Measurements from ENCODE around the gene CDK7. TPM values are rescaled to one million over a fixed set of nuclear protein-coding genes. Genes with fewer than 3 reads are reported as not detected.
A peak's percentile ranks its signal among the peaks of the same experiment; 100 is the strongest.
"Not testable (repeated sequence)": the region's sequence is repeated elsewhere in the genome, so short reads cannot be mapped to it uniquely, and the experiment has no call there.

CDK7 gene
- total and polyA plus RNA-seq, 2 donors: 32.1 to 47.1 TPM

DNA sequence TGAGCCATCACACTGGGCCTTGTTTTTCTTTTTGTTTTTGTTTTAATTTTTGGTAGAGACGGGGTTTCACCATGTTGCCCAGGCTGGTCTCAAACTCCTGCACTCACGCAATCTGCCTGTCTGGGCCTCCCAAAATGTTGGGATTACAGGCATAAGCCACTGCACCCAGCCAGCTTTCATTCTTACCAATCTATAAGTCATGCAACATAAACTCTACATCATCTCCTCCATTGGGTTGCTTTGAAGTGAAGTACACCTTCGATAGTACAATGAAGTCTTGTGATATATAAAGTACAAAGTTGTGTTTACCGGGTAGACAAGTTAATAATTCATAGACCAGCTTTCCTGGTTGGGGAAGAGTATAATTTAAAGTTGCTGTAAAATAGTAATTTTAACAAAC lies 8.8 kb upstream of the CDK7 start:
- no peaks in the 10 kb centered on the region for H3K27me3 ChIP-seq (ENCODE audit: control insufficient read depth in 2 of 2, insufficient read depth in 1 of 2, low read length in 1 of 2)
- no peak for DNase-seq (ENCODE audit: low read depth in 6 of 9, low spot score in 9 of 9)
- no peaks in the 10 kb centered on the region for H3K9me3 ChIP-seq (ENCODE audit: control insufficient read depth in 2 of 2, insufficient read depth in 1 of 2, low read length in 1 of 2)
- no peaks in the 10 kb centered on the region for H3K4me1 ChIP-seq (ENCODE audit: control insufficient read depth in 2 of 2, insufficient read depth in 2 of 2, low read length in 2 of 2)
- H3K27ac ChIP-seq (ENCODE audit: low read depth in 1 of 2, low read length in 1 of 2): no peak overlapping the region
- no peak overlapping the region for H3K4me3 ChIP-seq (ENCODE audit: low read length in 2 of 2)
- over 99% methylated on average over 4 of the region's 4 CpGs for WGBS
- H3K36me3 ChIP-seq (ENCODE audit: control insufficient read depth in 2 of 2, insufficient read depth in 2 of 2, low read length in 1 of 2): peaks cover 10 to 14% of the 10 kb centered on the region in 2 donors

DNA sequence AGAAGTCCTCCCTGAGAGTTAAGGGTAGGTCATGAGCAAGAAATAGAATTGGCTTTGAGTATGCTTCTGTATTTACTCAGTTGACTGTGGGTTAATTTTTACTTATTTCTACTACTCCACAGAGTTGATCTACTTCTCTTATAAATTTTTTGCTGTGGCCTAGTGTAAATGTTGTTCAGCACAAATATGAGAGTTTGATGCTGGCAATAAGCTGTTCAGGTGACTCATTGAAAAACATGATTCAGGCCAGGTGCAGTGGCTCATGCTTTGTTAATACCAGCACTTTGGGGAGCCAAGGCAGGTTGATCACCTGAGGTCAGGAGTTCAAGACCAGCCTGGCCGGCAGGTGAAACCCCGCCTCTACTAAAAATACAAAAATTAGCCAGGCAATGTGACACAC lies 4.5 kb upstream of the CDK7 start:
- WGBS: 96% methylated on average over 2 of the region's 2 CpGs
- Histone ChIP-seq H3K9me3 (ENCODE audit: control insufficient read depth in 2 of 2, insufficient read depth in 1 of 2, low read length in 1 of 2) (no peaks in the 10 kb centered on the region), H3K36me3 (ENCODE audit: control insufficient read depth in 2 of 2, insufficient read depth in 2 of 2, low read length in 1 of 2) (peaks cover 5 to 14% of the 10 kb centered on the region in 2 donors), H3K4me1 (ENCODE audit: control insufficient read depth in 2 of 2, insufficient read depth in 2 of 2, low read length in 2 of 2) (no peaks in the 10 kb centered on the region), H3K27me3 (ENCODE audit: control insufficient read depth in 2 of 2, insufficient read depth in 1 of 2, low read length in 1 of 2) (no peaks in the 10 kb centered on the region), H3K27ac (ENCODE audit: low read depth in 1 of 2, low read length in 1 of 2) (no peak overlapping the region), H3K4me3 (ENCODE audit: low read length in 2 of 2) (no peak overlapping the region)
- DNase-seq (ENCODE audit: low read depth in 6 of 9, low spot score in 9 of 9): no peak

DNA sequence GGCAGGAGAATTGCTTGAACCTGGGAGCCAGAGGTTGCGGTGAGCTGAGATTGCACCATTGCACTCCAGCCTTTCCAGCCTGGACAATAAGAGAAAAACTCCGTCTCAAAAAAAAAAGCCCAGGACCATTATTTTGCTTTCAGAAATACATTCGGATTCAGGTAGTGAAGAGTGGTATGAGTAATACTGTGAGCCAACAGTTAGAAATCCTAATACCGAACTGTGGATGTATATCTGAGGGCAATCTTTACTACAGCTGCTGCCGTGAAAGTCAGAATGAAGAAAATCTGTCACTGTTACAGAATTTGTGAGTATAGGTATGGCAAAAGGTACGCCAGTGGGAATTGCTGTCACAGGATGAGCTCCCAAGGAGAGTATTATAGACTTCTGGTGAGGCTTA lies 3.4 kb upstream of the CDK7 start:
- WGBS: 98% methylated on average over 6 of the region's 6 CpGs
- H3K4me1 ChIP-seq (ENCODE audit: control insufficient read depth in 2 of 2, insufficient read depth in 2 of 2, low read length in 2 of 2): peaks cover 0 to 4% of the 10 kb centered on the region in 2 donors
- H3K9me3 ChIP-seq (ENCODE audit: control insufficient read depth in 2 of 2, insufficient read depth in 1 of 2, low read length in 1 of 2): no peaks in the 10 kb centered on the region
- H3K4me3 ChIP-seq (ENCODE audit: low read length in 2 of 2): no peak overlapping the region
- peaks cover 5 to 14% of the 10 kb centered on the region in 2 donors for H3K36me3 ChIP-seq (ENCODE audit: control insufficient read depth in 2 of 2, insufficient read depth in 2 of 2, low read length in 1 of 2)
- H3K27me3 ChIP-seq (ENCODE audit: control insufficient read depth in 2 of 2, insufficient read depth in 1 of 2, low read length in 1 of 2): no peaks in the 10 kb centered on the region
- DNase-seq (ENCODE audit: low read depth in 6 of 9, low spot score in 9 of 9): no peak
- H3K27ac ChIP-seq (ENCODE audit: low read depth in 1 of 2, low read length in 1 of 2): no peak overlapping the region

DNA sequence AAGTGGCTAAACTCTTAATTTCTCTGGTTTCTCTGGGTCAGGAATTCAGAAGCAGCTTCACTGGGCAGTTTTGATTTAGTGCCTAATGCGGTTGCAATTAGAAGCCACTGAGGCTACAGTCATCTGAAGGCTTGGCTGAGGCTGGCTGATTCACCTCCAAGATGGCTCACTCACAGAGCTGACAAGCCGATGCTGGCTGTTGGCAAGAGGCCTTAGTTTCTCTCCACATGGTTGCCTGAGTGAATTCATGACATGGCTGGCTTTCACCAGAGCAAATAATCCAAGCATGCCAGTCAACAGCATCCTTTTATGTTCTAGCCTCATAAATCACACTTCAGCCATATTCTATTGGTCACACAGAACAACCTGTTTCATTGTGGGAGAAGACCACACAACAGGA lies 2.8 kb upstream of the CDK7 start:
- Histone ChIP-seq H3K36me3 (ENCODE audit: control insufficient read depth in 2 of 2, insufficient read depth in 2 of 2, low read length in 1 of 2) (peaks cover 4 to 12% of the 10 kb centered on the region in 2 donors), H3K27me3 (ENCODE audit: control insufficient read depth in 2 of 2, insufficient read depth in 1 of 2, low read length in 1 of 2) (no peaks in the 10 kb centered on the region), H3K9me3 (ENCODE audit: control insufficient read depth in 2 of 2, insufficient read depth in 1 of 2, low read length in 1 of 2) (no peaks in the 10 kb centered on the region), H3K4me3 (ENCODE audit: low read length in 2 of 2) (no peak overlapping the region), H3K27ac (ENCODE audit: low read depth in 1 of 2, low read length in 1 of 2) (no peak overlapping the region), H3K4me1 (ENCODE audit: control insufficient read depth in 2 of 2, insufficient read depth in 2 of 2, low read length in 2 of 2) (peaks cover under 1 to 4% of the 10 kb centered on the region in 2 donors)
- no peak for DNase-seq (ENCODE audit: low read depth in 6 of 9, low spot score in 9 of 9)
- WGBS: 91% methylated on average over 2 of the region's 2 CpGs

DNA sequence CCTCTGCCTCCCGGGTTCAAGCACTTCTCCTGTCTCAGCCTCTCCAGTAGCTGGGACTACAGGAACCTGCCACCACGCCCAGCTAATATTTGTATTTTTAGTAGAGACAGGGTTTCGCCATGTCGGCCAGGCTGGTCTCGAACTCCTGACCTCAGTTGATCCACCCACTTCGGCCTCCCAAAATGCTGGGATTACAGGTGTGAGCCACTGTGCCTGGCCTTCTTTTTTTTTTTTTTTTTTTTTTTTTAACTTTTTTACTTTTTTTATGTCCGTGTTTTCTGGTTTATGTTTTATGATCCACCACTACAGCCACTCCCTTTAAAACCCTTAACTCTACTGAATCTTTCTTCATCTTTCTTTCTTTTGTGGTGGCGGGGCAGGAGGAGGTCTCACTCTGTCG lies 2.0 kb downstream of the CDK7 start:
- H3K9me3 ChIP-seq (ENCODE audit: control insufficient read depth in 2 of 2, insufficient read depth in 1 of 2, low read length in 1 of 2); H3K27me3 ChIP-seq (ENCODE audit: control insufficient read depth in 2 of 2, insufficient read depth in 1 of 2, low read length in 1 of 2); DNase-seq (ENCODE audit: low read depth in 6 of 9, low spot score in 9 of 9); H3K4me3 ChIP-seq (ENCODE audit: low read length in 2 of 2); H3K4me1 ChIP-seq (ENCODE audit: control insufficient read depth in 2 of 2, insufficient read depth in 2 of 2, low read length in 2 of 2): not testable (repeated sequence)
- WGBS: 95% methylated on average over 9 of the region's 9 CpGs
- peak overlapping the region in 1 of 2 donors; percentile 18 for H3K27ac ChIP-seq (ENCODE audit: low read depth in 1 of 2, low read length in 1 of 2)
- H3K36me3 ChIP-seq (ENCODE audit: control insufficient read depth in 2 of 2, insufficient read depth in 2 of 2, low read length in 1 of 2): peaks cover 5 to 20% of the 10 kb centered on the region in 2 donors

DNA sequence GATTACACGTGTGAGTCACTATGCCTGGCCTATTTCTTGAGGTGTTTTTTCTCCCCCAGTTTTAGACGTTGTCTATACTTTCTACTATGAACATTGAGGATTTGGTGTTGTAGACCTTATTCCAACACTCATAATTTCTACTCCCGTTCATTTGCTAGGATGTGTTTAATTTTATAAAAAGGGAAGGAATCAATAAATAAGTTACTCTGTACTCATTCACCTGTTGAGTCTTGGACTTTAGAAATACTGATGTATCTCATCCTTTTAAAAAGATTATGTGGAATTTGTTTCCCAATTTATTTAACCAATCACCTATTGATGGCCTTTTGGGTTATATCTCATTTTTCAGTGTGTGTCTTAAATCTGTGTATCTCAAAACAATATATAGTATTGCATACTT lies 3.2 kb downstream of the CDK7 start:
- Histone ChIP-seq H3K4me3 (ENCODE audit: low read length in 2 of 2) (no peak overlapping the region), H3K36me3 (ENCODE audit: control insufficient read depth in 2 of 2, insufficient read depth in 2 of 2, low read length in 1 of 2) (peaks cover 5 to 22% of the 10 kb centered on the region in 2 donors), H3K4me1 (ENCODE audit: control insufficient read depth in 2 of 2, insufficient read depth in 2 of 2, low read length in 2 of 2) (peaks cover 3 to 4% of the 10 kb centered on the region in 2 donors), H3K9me3 (ENCODE audit: control insufficient read depth in 2 of 2, insufficient read depth in 1 of 2, low read length in 1 of 2) (no peaks in the 10 kb centered on the region), H3K27ac (ENCODE audit: low read depth in 1 of 2, low read length in 1 of 2) (no peak overlapping the region), H3K27me3 (ENCODE audit: control insufficient read depth in 2 of 2, insufficient read depth in 1 of 2, low read length in 1 of 2) (no peaks in the 10 kb centered on the region)
- DNase-seq (ENCODE audit: low read depth in 6 of 9, low spot score in 9 of 9): no peak
- WGBS: 97% methylated on average over 3 of the region's 3 CpGs

DNA sequence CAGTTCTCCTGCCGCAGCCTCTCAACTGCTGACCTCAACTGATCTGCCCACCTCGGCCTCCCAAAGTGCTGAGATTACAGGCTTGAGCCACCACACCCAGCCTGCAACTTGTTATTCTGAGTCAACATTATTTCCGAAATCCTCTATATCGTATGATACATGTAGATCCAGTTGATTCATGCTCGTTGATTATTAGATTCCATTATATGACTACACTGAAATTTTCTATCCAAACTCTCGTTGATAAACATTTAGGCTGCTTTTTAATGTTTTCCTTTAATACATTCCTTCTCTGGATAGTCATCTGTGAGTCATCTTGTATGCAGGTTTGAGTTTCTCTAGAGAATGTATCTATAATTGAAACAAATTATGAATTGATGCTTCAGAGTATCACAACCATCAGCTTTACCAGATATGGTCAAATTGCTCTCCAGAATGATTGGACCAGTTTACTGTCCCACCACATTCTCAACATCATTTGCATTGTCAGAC lies 4.1 kb downstream of the CDK7 start:
- Histone ChIP-seq H3K4me3 (ENCODE audit: low read length in 2 of 2) (no peak overlapping the region), H3K4me1 (ENCODE audit: control insufficient read depth in 2 of 2, insufficient read depth in 2 of 2, low read length in 2 of 2) (peaks cover 3 to 4% of the 10 kb centered on the region in 2 donors), H3K9me3 (ENCODE audit: control insufficient read depth in 2 of 2, insufficient read depth in 1 of 2, low read length in 1 of 2) (no peaks in the 10 kb centered on the region), H3K27ac (ENCODE audit: low read depth in 1 of 2, low read length in 1 of 2) (no peak overlapping the region), H3K36me3 (ENCODE audit: control insufficient read depth in 2 of 2, insufficient read depth in 2 of 2, low read length in 1 of 2) (peaks cover 5 to 22% of the 10 kb centered on the region in 2 donors), H3K27me3 (ENCODE audit: control insufficient read depth in 2 of 2, insufficient read depth in 1 of 2, low read length in 1 of 2) (no peaks in the 10 kb centered on the region)
- DNase-seq (ENCODE audit: low read depth in 6 of 9, low spot score in 9 of 9): no peak
- WGBS: 95% methylated on average over 6 of the region's 6 CpGs

DNA sequence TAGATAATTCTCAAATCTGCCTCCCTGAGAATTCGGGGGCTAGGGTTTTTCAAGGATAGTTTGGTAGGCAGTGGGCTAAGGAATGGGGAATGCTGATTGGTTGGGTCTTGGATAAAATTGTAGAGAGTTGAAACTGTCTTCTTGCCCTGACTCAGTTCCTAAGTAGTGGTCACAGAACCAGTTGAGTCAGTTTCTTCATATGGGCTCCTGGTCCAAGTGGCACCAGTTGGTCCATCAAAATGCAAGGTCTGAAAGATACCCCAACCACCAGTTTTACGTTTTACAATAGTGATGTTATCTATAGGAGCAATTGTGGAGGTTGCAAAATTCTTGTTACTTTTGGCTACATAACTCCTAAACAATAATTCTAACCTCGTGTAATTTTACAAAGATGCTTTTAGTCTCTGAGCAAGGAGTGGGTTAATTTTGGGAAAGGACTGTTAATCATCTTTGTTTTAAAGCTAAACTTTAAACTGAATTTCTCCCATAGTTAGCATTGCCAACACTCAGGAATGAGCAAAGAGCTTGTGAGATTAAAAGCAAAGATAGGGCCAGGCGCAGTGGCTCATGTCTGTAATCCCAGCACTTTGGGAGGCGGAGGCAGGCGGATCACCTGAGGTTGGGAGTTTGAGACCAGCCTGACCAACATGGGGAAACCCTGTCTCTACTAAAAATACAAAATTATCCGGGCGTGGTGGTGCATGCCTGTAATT lies 7.7 kb downstream of the CDK7 start:
- no peaks in the 10 kb centered on the region for H3K27me3 ChIP-seq (ENCODE audit: control insufficient read depth in 2 of 2, insufficient read depth in 1 of 2, low read length in 1 of 2)
- WGBS: 95% methylated on average over 8 of the region's 8 CpGs
- H3K27ac ChIP-seq (ENCODE audit: low read depth in 1 of 2, low read length in 1 of 2): no peak overlapping the region
- H3K9me3 ChIP-seq (ENCODE audit: control insufficient read depth in 2 of 2, insufficient read depth in 1 of 2, low read length in 1 of 2): peaks cover 0 to 3% of the 10 kb centered on the region in 2 donors
- peaks cover 0 to 18% of the 10 kb centered on the region in 2 donors for H3K36me3 ChIP-seq (ENCODE audit: control insufficient read depth in 2 of 2, insufficient read depth in 2 of 2, low read length in 1 of 2)
- no peak overlapping the region for H3K4me3 ChIP-seq (ENCODE audit: low read length in 2 of 2)
- no peaks in the 10 kb centered on the region for H3K4me1 ChIP-seq (ENCODE audit: control insufficient read depth in 2 of 2, insufficient read depth in 2 of 2, low read length in 2 of 2)
- no peak for DNase-seq (ENCODE audit: low read depth in 6 of 9, low spot score in 9 of 9)

DNA sequence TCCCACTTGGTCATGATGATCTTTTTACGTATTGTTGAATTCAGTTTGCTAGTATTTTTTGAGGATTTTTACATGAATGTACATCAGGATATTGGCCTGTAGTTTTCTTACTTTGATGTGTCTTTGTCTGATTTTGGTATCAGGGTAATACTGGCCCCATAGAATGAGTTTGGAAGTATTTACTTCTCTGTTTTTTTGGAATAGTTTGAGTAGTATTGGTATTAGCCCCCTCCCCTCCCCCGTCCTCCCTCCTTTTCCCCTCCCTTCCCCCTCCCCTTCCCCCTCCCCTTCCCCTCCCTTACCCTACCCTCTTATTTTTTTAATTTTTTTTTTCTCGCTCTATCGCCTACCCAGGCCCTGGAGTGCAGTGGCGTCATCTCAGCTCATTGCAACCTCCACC lies 10.3 kb downstream of the CDK7 start:
- H3K4me3 ChIP-seq (ENCODE audit: low read length in 2 of 2): no peak overlapping the region
- H3K36me3 ChIP-seq (ENCODE audit: control insufficient read depth in 2 of 2, insufficient read depth in 2 of 2, low read length in 1 of 2): peaks cover 0 to 8% of the 10 kb centered on the region in 2 donors
- H3K27me3 ChIP-seq (ENCODE audit: control insufficient read depth in 2 of 2, insufficient read depth in 1 of 2, low read length in 1 of 2): no peaks in the 10 kb centered on the region
- no peak for DNase-seq (ENCODE audit: low read depth in 6 of 9, low spot score in 9 of 9)
- WGBS: 98% methylated on average over 5 of the region's 5 CpGs
- no peak overlapping the region for H3K27ac ChIP-seq (ENCODE audit: low read depth in 1 of 2, low read length in 1 of 2)
- peaks cover 0 to 3% of the 10 kb centered on the region in 2 donors for H3K9me3 ChIP-seq (ENCODE audit: control insufficient read depth in 2 of 2, insufficient read depth in 1 of 2, low read length in 1 of 2)
- no peaks in the 10 kb centered on the region for H3K4me1 ChIP-seq (ENCODE audit: control insufficient read depth in 2 of 2, insufficient read depth in 2 of 2, low read length in 2 of 2)

Data from thymus (tissue), 11 donors.